ENCODE results near the gene LRRC74B. TPM values are rescaled to one million over a fixed set of nuclear protein-coding genes. Genes with fewer than 3 reads are reported as not detected.

Gene LRRC74B
- total RNA-seq, 1 experiment from 2014 or later: not detected

- H3F3A ChIP-seq (ENCODE audit: insufficient read depth, low read depth): peaks cover 7% of the 10 kb centered on the region
- TF ChIP-seq EZH2 (IDR thresholded peaks at IDR 0.05; ENCODE audit: low read depth) (no peak), CTCF (conservative IDR thresholded peaks at IDR 0.05) (no peak)
- peak; percentile 24 to 39 for DNase-seq
- no peak overlapping the region for H3K4me3 ChIP-seq
- H3K36me3 ChIP-seq (ENCODE audit: low read depth): no peaks in the 10 kb centered on the region
- H3K4me2 ChIP-seq: peak overlapping the region; percentile 44
- no peaks in the 10 kb centered on the region for H3K27me3 ChIP-seq (ENCODE audit: insufficient read depth, low read depth)
- intact Hi-C loops (cut with micrococcal nuclease; ENCODE audit: unreplicated experiment): no loop called here
- H3K79me2 ChIP-seq (ENCODE audit: low read depth): no peaks in the 10 kb centered on the region
- no peak overlapping the region for H3K27ac ChIP-seq
- no peaks in the 10 kb centered on the region for H3K9me3 ChIP-seq (ENCODE audit: insufficient read depth, low read depth)
- no TSS peak for BruUV-seq (replicated peaks)
- peaks cover 30% of the 10 kb centered on the region for H3K4me1 ChIP-seq (replicated peaks; ENCODE audit: insufficient read depth)
- H4K20me1 ChIP-seq (ENCODE audit: insufficient read depth): no peaks in the 10 kb centered on the region
- ChIA-PET POLR2A (ENCODE audit: unreplicated experiment) (interaction anchor here (0.5 kb wide), 1 partner anchor 10 kb away, joined by 7 read pairs; no protein-coding TSS in a partner anchor), CTCF (interaction anchor here (0.6 to 1.0 kb wide), 3 partner anchors 27 to 59 kb away, joined by 4 read pairs; no protein-coding TSS in a partner anchor)
- H2AFZ ChIP-seq: no peak overlapping the region
- H3K9me2 ChIP-seq (ENCODE audit: insufficient read depth): no peaks in the 10 kb centered on the region
Observed at GRCh38 chr22:21042978-21043859, 2.5 kb upstream of the LRRC74B start.

- H3K79me2 ChIP-seq (ENCODE audit: low read depth): no peaks in the 10 kb centered on the region
- BruUV-seq (replicated peaks): no TSS peak
- H3F3A ChIP-seq (ENCODE audit: insufficient read depth, low read depth): 0 out of 2 replicates have a peak, but pooled peaks cover 3% of the 10 kb centered on the region
- TF ChIP-seq EZH2 (IDR thresholded peaks at IDR 0.05; ENCODE audit: low read depth) (no peak), CTCF (conservative IDR thresholded peaks at IDR 0.05) (no peak)
- H3K4me2 ChIP-seq: peak overlapping the region; percentile 71
- POLR2A ChIA-PET (ENCODE audit: unreplicated experiment): interaction anchor here (0.5 to 0.6 kb wide), 2 partner anchors 11 to 115 kb away, joined by 7 read pairs; no protein-coding TSS in a partner anchor
- no peaks in the 10 kb centered on the region for H4K20me1 ChIP-seq (ENCODE audit: insufficient read depth)
- CTCF ChIA-PET: interaction anchor here (0.8 to 1.0 kb wide), 2 partner anchors 28 to 58 kb away, joined by 4 read pairs; no protein-coding TSS in a partner anchor
- H3K36me3 ChIP-seq (ENCODE audit: low read depth): no peaks in the 10 kb centered on the region
- intact Hi-C loops (cut with micrococcal nuclease; ENCODE audit: unreplicated experiment): no loop called here
- H3K9me3 ChIP-seq (ENCODE audit: insufficient read depth, low read depth): no peaks in the 10 kb centered on the region
- no peak overlapping the region for H2AFZ ChIP-seq
- no peak overlapping the region for H3K27ac ChIP-seq
- no peak overlapping the region for H3K4me3 ChIP-seq
- H3K27me3 ChIP-seq (ENCODE audit: insufficient read depth, low read depth): no peaks in the 10 kb centered on the region
- peaks cover 27% of the 10 kb centered on the region for H3K4me1 ChIP-seq (replicated peaks; ENCODE audit: insufficient read depth)
- no peak for DNase-seq
- H3K9me2 ChIP-seq (ENCODE audit: insufficient read depth): no peaks in the 10 kb centered on the region
Observed at GRCh38 chr22:21043860-21044535, 1.7 kb upstream of the LRRC74B start.

GRCh38 chr22:21044931-21045584 lies 688 bp upstream of the LRRC74B start:
- H3K4me3 ChIP-seq: peak overlapping the region; percentile 44; the same call in 1 of the 2 replicates
- no peaks in the 10 kb centered on the region for H3K36me3 ChIP-seq (ENCODE audit: low read depth)
- no peaks in the 10 kb centered on the region for H3K9me2 ChIP-seq (ENCODE audit: insufficient read depth)
- H3K4me2 ChIP-seq: peak overlapping the region; percentile 71
- DNase-seq: peak in 1 of 2 experiments; percentile 29
- 0 out of 2 replicates have a peak, but pooled peaks cover 3% of the 10 kb centered on the region for H3F3A ChIP-seq (ENCODE audit: insufficient read depth, low read depth)
- H3K79me2 ChIP-seq (ENCODE audit: low read depth): no peaks in the 10 kb centered on the region
- no peaks in the 10 kb centered on the region for H4K20me1 ChIP-seq (ENCODE audit: insufficient read depth)
- H3K27ac ChIP-seq: no peak overlapping the region
- H3K27me3 ChIP-seq (ENCODE audit: insufficient read depth, low read depth): no peaks in the 10 kb centered on the region
- no TSS peak for BruUV-seq (replicated peaks)
- no peak for TF ChIP-seq EZH2 (IDR thresholded peaks at IDR 0.05; ENCODE audit: low read depth)
- TF ChIP-seq CTCF (conservative IDR thresholded peaks at IDR 0.05): no peak
- H2AFZ ChIP-seq: 0 out of 2 replicates have a peak overlapping the region, but pooled peaks have one; percentile 27
- H3K9me3 ChIP-seq (ENCODE audit: insufficient read depth, low read depth): no peaks in the 10 kb centered on the region
- intact Hi-C loops (cut with micrococcal nuclease; ENCODE audit: unreplicated experiment): no loop called here
- ChIA-PET CTCF (interaction anchor here (0.6 kb wide), 1 partner anchor 266 kb away, joined by 3 read pairs; no protein-coding TSS in a partner anchor), POLR2A (ENCODE audit: unreplicated experiment) (interaction anchor here (0.6 kb wide), 1 partner anchor 116 kb away, joined by 7 read pairs; no protein-coding TSS in a partner anchor)
- peaks cover 27% of the 10 kb centered on the region for H3K4me1 ChIP-seq (replicated peaks; ENCODE audit: insufficient read depth)

Data from PC-9 (cell line).